Lower leg skin (tissue), 3 donors: ENCODE data around the gene PDGFC.

Experiments used
- CTCF ChIP-seq, 3 donors: fragments of 450-650 bp; IDR thresholded peaks; one replicate each; pipeline ENCODE4 v1.5.1; 2016; ENCODE audit warnings: antibody characterized with exemption in 3 of 3, mild to moderate bottlenecking in 3 of 3, moderate library complexity in 2 of 3
- POLR2A ChIP-seq, 2 donors: fragments of 450-650 bp; IDR thresholded peaks; one replicate each; pipeline ENCODE4 v1.6.1; 2016 to 2017; ENCODE audit warnings: antibody characterized with exemption in 2 of 2, mild to moderate bottlenecking in 1 of 2, moderate library complexity in 1 of 2

- TF ChIP-seq CTCF (IDR thresholded peaks at IDR 0.05) = no peak
- TF ChIP-seq POLR2A (IDR thresholded peaks at IDR 0.05) = no peak
Observed at GRCh38 chr4:156945532-156945931, 26.1 kb downstream of the PDGFC start.
